Stimulated activated CD4-positive, alpha-beta T cell treated with anti-CD3 and anti-CD28 coated beads, Interleukin-4, amount 100 ng/mL, for 24 hours (primary cell): Measurements from ENCODE around the gene MYCL.
A peak's percentile ranks its signal among the peaks of the same experiment; 100 is the strongest.

ENCODE experiments used
- DNase-seq: peaks from one replicate; pipeline ENCODE4 v3.0.0-alpha.2; 2020

MYCL gene

GRCh38 chr1:39852214-39852791 lies 49.4 kb downstream of the MYCL start:
- DNase-seq: no peak

GRCh38 chr1:39850606-39851216 lies 51.0 kb downstream of the MYCL start:
- no peak for DNase-seq

- DNase-seq: no peak
Observed at GRCh38 chr1:39849203-39849602, 52.5 kb downstream of the MYCL start.

GRCh38 chr1:39847940-39848339 lies 53.8 kb downstream of the MYCL start:
- no peak for DNase-seq

- no peak for DNase-seq
Observed at GRCh38 chr1:39846796-39847195, 54.9 kb downstream of the MYCL start.

- peak; percentile 79 for DNase-seq
Observed at GRCh38 chr1:39845569-39846566, 55.8 kb downstream of the MYCL start.
